ENCODE measurements around the gene TTBK1.

DNA sequence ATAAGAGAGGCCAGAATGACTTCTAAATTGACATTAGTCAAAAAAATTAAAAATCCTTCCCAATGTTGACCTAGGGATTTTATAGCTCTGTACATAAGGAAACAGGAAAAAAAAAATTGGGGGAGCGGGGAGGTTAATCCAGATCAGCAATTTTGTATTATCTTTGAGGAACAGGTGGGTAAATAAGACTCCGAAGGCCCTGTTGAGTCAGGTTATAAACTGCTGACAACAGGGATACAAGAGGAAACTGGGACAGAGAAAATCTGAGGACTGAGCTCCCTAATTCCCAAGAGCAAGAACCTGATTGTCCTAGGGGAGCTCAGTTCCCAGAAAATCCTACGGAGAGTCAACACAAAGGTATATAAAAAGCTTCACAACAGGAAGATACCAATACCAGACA lies 92.2 kb downstream of the TTBK1 start:
- TF ChIP-seq CTCF (IDR thresholded peaks at IDR 0.05 in 2 of 3, conservative IDR thresholded peaks at IDR 0.05 in 1 of 3; ENCODE audit: control insufficient read depth in 2 of 3, extremely low read depth in 1 of 3, insufficient read depth in 1 of 3, low read depth in 3 of 3, low read length in 3 of 3) (no peak), ZNF274 (IDR thresholded peaks at IDR 0.05; ENCODE audit: insufficient read depth, insufficient read length) (no peak), NR2F1 (conservative IDR thresholded peaks at IDR 0.05) (no peak), ATF7 (IDR thresholded peaks at IDR 0.05; ENCODE audit: low read depth) (no peak), ESRRA (IDR thresholded peaks at IDR 0.05; ENCODE audit: low read length) (no peak), POLR2AphosphoS5 (IDR thresholded peaks at IDR 0.05; ENCODE audit: low read length) (no peak), POLR2A (IDR thresholded peaks at IDR 0.05; ENCODE audit: low read depth, low read length) (no peak), CEBPB (IDR thresholded peaks at IDR 0.05; ENCODE audit: borderline replicate concordance in 1 of 2, low read depth in 2 of 2, low read length in 2 of 2) (no peak), FOXM1 (IDR thresholded peaks at IDR 0.05; ENCODE audit: low read depth, low read length) (no peak), TARDBP (IDR thresholded peaks at IDR 0.05; ENCODE audit: borderline replicate concordance) (no peak), CHD1 (IDR thresholded peaks at IDR 0.05; ENCODE audit: low read depth, low read length) (no peak)

All from GM12878 (cell line).